AG04450 (cell line): Measurements from ENCODE around the gene ST6GALNAC3. TPM values are rescaled to one million over a fixed set of nuclear protein-coding genes. Genes with fewer than 3 reads are reported as not detected.

Source experiments
- CTCF ChIA-PET: fragments of 300-600, 350-600 bp; formaldehyde crosslinking; extraction: SDS; loops from one replicate; lab custom pipeline; 2022; ENCODE audit warnings: antibody characterized with exemption, inconsistent platforms; lab: Charles Lee
- POLR2A ChIA-PET: fragments of 350-600 bp; formaldehyde crosslinking; extraction: SDS; loops from one replicate; lab custom pipeline; 2021; ENCODE audit warnings: antibody characterized with exemption, inconsistent platforms; lab: Yijun Ruan, JAX
- DNase-seq: peaks from one replicate; pipeline ENCODE4 v3.0.0-alpha.2; 2011; ENCODE audit warnings: low read depth, low spot score
- H3K27ac ChIP-seq: one replicate; pipeline ENCODE4 v1.5.1; 2012; ENCODE audit warnings: low read depth, low read length, control low read depth
- H3K27me3 ChIP-seq: one replicate; pipeline ENCODE4 v1.6.0; 2012; ENCODE audit warnings: low read length; ENCODE audit not compliant: control insufficient read depth, insufficient read depth
- H3K4me3 ChIP-seq: 2 replicates; pipeline ENCODE4 v1.5.1; 2011; ENCODE audit warnings: mild to moderate bottlenecking, low read depth, low read length, control low read depth
- H3K9me3 ChIP-seq: 2 replicates; pipeline ENCODE4 v1.5.1; 2012; ENCODE audit warnings: low read length; ENCODE audit not compliant: control insufficient read depth, insufficient read depth
- polyA plus RNA-seq: library from polyadenylated mRNA; depleted of rRNA; stranded (reverse); fragments of >200 nt; gene quantifications from 2 replicates; pipeline ENCODE4 v1.2.3, GENCODE V29; 2011
- TF ChIP-seq, protein P1 (sequence below): IDR thresholded peaks from 2 replicates; pipeline ENCODE4 v1.5.1; 2011; ENCODE audit warnings: low read depth, low read length, control low read depth, inconsistent platforms

Gene ST6GALNAC3
- polyA plus RNA-seq, 1 experiment = 2.1 TPM

DNA sequence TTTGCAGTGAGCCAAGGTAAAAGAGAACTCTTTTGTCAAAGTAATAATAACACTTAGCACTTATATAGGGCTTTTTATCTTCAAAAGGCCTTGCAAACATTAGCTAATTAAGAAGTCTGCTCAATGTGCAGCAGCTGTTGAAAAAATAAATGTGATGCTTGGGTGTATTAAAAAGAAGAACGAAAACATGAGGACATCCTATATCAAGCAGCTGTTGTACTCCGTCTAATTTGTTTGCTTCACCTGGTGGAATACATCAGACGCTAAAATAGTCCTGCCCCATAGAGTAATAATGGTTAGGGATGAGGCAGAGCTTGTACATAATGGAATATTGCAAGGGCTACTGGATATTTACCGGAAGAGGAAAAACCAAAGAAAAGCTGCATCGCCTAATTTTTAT is 299.5 kb downstream of the ST6GALNAC3 start:
- TF ChIP-seq, protein P1, sequence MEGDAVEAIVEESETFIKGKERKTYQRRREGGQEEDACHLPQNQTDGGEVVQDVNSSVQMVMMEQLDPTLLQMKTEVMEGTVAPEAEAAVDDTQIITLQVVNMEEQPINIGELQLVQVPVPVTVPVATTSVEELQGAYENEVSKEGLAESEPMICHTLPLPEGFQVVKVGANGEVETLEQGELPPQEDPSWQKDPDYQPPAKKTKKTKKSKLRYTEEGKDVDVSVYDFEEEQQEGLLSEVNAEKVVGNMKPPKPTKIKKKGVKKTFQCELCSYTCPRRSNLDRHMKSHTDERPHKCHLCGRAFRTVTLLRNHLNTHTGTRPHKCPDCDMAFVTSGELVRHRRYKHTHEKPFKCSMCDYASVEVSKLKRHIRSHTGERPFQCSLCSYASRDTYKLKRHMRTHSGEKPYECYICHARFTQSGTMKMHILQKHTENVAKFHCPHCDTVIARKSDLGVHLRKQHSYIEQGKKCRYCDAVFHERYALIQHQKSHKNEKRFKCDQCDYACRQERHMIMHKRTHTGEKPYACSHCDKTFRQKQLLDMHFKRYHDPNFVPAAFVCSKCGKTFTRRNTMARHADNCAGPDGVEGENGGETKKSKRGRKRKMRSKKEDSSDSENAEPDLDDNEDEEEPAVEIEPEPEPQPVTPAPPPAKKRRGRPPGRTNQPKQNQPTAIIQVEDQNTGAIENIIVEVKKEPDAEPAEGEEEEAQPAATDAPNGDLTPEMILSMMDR = no peak
- Histone ChIP-seq H3K27me3 (no peaks in the 10 kb centered on the region), H3K27ac (no peak overlapping the region), H3K4me3 (no peak overlapping the region), H3K9me3 (no peaks in the 10 kb centered on the region)
- ChIA-PET CTCF (no interaction called here), POLR2A (no interaction called here)
- DNase-seq = no peak

DNA sequence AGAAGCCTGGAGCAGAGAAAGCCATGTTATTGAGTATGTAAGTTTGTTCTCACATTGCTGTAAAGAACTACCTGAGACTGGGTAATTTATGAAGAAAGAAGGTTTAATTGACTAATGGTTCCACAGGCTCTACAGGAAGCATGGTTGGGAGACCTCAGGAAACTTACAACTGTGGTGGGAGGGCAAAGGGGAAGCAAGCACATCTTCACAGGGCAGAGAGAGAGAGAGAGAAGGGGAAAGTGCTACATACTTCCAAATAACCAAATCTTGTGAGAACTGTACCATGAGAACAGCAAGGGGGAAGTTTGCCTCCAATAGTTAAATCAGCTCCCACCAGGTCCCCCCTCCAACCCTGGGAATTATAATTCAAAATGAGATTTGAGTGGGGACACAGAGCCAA is 302.7 kb downstream of the ST6GALNAC3 start:
- Histone ChIP-seq H3K4me3 (no peak overlapping the region), H3K9me3 (no peaks in the 10 kb centered on the region), H3K27ac (no peak overlapping the region), H3K27me3 (no peaks in the 10 kb centered on the region)
- CTCF ChIA-PET = no interaction called here
- POLR2A ChIA-PET = no interaction called here
- TF ChIP-seq, protein P1 = no peak
- DNase-seq = no peak

DNA sequence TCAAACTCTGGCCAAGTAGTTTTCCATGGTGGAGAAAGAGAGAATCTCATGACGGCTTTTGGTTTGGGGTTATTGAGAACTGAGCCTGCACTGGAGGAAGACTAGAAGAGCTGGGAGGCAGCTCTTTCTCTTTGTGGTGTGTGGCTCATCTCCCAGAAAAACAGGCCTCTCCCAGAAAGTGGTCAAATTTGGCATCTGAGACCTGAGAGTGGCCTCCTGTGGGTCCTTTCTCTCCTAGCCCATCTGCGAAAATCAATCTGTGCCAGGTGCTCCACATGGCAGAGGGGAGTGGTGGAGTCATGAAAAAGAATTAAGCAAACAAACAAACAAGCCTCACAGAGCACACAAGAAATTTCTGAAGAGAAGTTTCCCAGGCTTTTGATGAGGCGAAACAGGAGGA is 305.0 kb downstream of the ST6GALNAC3 start:
- H3K4me3 ChIP-seq = no peak overlapping the region
- CTCF ChIA-PET = interaction anchor here (0.5 kb wide), 1 partner anchor 12 kb away, joined by 3 read pairs; no protein-coding TSS in a partner anchor
- H3K27ac ChIP-seq = no peak overlapping the region
- POLR2A ChIA-PET = no interaction called here
- TF ChIP-seq, protein P1 = no peak
- no peaks in the 10 kb centered on the region for H3K9me3 ChIP-seq
- no peak for DNase-seq
- H3K27me3 ChIP-seq = no peaks in the 10 kb centered on the region

DNA sequence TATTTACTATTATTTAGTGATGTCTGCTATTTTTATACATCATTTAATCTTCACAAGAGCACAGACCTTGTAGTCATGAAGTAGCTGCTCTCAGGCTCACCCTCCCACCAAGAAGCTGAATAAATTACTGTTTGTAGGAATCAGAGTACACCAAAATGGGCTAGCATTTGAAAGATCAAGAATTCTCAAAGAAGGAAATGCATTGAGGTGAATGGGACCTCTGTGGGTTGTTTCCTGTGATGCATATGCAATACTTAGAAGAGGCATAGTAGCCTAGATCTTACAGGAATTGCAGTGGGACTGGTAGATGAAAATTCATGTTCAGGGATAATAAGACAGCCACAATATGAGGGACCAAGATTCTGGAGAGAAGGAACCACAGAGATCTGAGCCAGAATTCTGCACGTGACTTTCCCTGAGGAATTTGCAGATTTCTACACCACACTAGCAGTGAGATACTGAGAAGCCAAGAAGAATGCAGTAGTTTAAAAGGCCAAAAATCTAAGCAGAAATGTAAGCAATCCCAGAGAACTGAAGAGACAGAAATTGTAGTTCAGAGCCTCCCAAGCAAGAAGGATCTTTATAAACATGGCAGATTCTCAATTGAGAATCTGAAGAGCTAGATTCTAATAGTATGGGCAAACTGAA is 307.0 kb downstream of the ST6GALNAC3 start:
- CTCF ChIA-PET = no interaction called here
- Histone ChIP-seq H3K27me3 (no peaks in the 10 kb centered on the region), H3K27ac (no peak overlapping the region), H3K4me3 (no peak overlapping the region), H3K9me3 (no peaks in the 10 kb centered on the region)
- TF ChIP-seq, protein P1 = no peak
- DNase-seq = peak; percentile 1
- POLR2A ChIA-PET = no interaction called here

DNA sequence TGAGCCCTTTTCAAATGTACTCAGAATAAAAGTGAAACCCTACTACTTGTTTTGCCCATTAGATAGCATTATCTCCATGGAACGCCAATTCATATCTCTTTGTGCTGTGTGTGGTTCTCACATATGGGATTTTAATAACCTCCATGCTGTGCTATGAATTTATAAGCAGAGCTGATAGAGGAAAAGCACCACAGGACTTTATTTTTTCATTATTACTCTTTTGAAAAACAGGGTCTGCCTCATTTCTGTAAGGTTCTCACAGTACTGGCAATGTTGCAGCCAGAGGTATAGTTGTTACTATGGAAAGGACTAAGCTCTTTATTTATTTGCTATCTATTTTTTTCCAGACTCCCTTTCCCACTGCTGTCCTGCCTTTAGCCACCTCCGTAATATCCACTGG is 313.7 kb downstream of the ST6GALNAC3 start:
- H3K4me3 ChIP-seq = no peak overlapping the region
- no peak overlapping the region for H3K27ac ChIP-seq
- TF ChIP-seq, protein P1 = no peak
- H3K9me3 ChIP-seq = no peaks in the 10 kb centered on the region
- no peaks in the 10 kb centered on the region for H3K27me3 ChIP-seq
- ChIA-PET POLR2A (no interaction called here), CTCF (no interaction called here)
- DNase-seq = no peak
